BE2C (cell line): ENCODE measurements around the gene TET3.

ENCODE experiments used
- DNase-seq: peaks from one replicate; pipeline ENCODE4 v3.0.0-alpha.2; 2020
- H3K27me3 ChIP-seq: fragments of 250-450 bp; sonication (Bioruptor Pico); 2 replicates; pipeline ENCODE4 v1.5.1; 2020; ENCODE audit warnings: mild to moderate bottlenecking
- H3K36me3 ChIP-seq: fragments of 250-450 bp; sonication (Bioruptor Pico); 2 replicates; pipeline ENCODE4 v1.5.1; 2020; ENCODE audit warnings: mild to moderate bottlenecking
- H3K4me1 ChIP-seq: fragments of 250-450 bp; sonication (Bioruptor Pico); 2 replicates; pipeline ENCODE4 v1.5.1; 2020
- H3K4me3 ChIP-seq: 2 replicates; pipeline ENCODE4 v1.5.1; 2011; ENCODE audit warnings: low read depth, low read length
- H3K9me3 ChIP-seq: fragments of 250-450 bp; sonication (Bioruptor Pico); 2 replicates; pipeline ENCODE4 v1.5.1; 2020
- CTCF ChIP-seq: IDR thresholded peaks from 2 replicates; pipeline ENCODE4 v1.5.1; 2012; ENCODE audit warnings: mild to moderate bottlenecking, low read depth, low read length

Gene TET3

GRCh38 chr2:74019516-74019915, 34.8 kb downstream of the TET3 start:
- no peak overlapping the region for H3K4me3 ChIP-seq
- H3K36me3 ChIP-seq = no peaks in the 10 kb centered on the region
- DNase-seq = no peak
- TF ChIP-seq CTCF = no peak
- H3K9me3 ChIP-seq = no peaks in the 10 kb centered on the region
- peaks cover 10% of the 10 kb centered on the region for H3K4me1 ChIP-seq
- H3K27me3 ChIP-seq = no peaks in the 10 kb centered on the region

GRCh38 chr2:74020702-74021406, 36.1 kb downstream of the TET3 start:
- Histone ChIP-seq H3K4me1 (peaks cover 10% of the 10 kb centered on the region), H3K36me3 (no peaks in the 10 kb centered on the region), H3K4me3 (no peak overlapping the region), H3K9me3 (no peaks in the 10 kb centered on the region), H3K27me3 (no peaks in the 10 kb centered on the region)
- DNase-seq = peak; percentile 34
- no peak for TF ChIP-seq CTCF

GRCh38 chr2:74021407-74021755, 36.7 kb downstream of the TET3 start:
- peaks cover 10% of the 10 kb centered on the region for H3K4me1 ChIP-seq
- no peak for TF ChIP-seq CTCF

GRCh38 chr2:74024216-74024615, 39.5 kb downstream of the TET3 start:
- H3K4me1 ChIP-seq = peaks cover 10% of the 10 kb centered on the region
- H3K4me3 ChIP-seq = no peak overlapping the region
- TF ChIP-seq CTCF = no peak
- H3K9me3 ChIP-seq = no peaks in the 10 kb centered on the region
- H3K27me3 ChIP-seq = no peaks in the 10 kb centered on the region
- no peaks in the 10 kb centered on the region for H3K36me3 ChIP-seq
- no peak for DNase-seq

More at GRCh38 chr2:74021407-74021755, 36.7 kb downstream of the TET3 start:
- H3K36me3 ChIP-seq = no peaks in the 10 kb centered on the region
- no peak for DNase-seq
- H3K4me3 ChIP-seq = no peak overlapping the region
- no peaks in the 10 kb centered on the region for H3K27me3 ChIP-seq
- no peaks in the 10 kb centered on the region for H3K9me3 ChIP-seq

- Histone ChIP-seq H3K4me1 (peaks cover 3% of the 10 kb centered on the region), H3K4me3 (no peak overlapping the region), H3K27me3 (no peaks in the 10 kb centered on the region), H3K9me3 (no peaks in the 10 kb centered on the region), H3K36me3 (no peaks in the 10 kb centered on the region)
- no peak for TF ChIP-seq CTCF
- DNase-seq = no peak
Measured at GRCh38 chr2:74025971-74026612, 41.4 kb downstream of the TET3 start.

- no peak overlapping the region for H3K4me3 ChIP-seq
Measured at GRCh38 chr2:74026687-74027241, 42.1 kb downstream of the TET3 start.

More at GRCh38 chr2:74026687-74027241, 42.1 kb downstream of the TET3 start:
- Histone ChIP-seq H3K27me3 (no peaks in the 10 kb centered on the region), H3K4me1 (peaks cover under 1% of the 10 kb centered on the region), H3K9me3 (no peaks in the 10 kb centered on the region), H3K36me3 (no peaks in the 10 kb centered on the region)
- no peak for DNase-seq
- TF ChIP-seq CTCF = no peak
